GM12878 (cell line): ENCODE measurements around the gene STXBP3.

Experiments
- CEBPB ChIP-seq, 2 experiments: fragments of 150-350 bp in 1 of 2; IDR thresholded peaks; 2 replicates each; pipeline ENCODE4 v1.6.1; 2012 to 2014; ENCODE audit warnings: low read depth in 2 of 2, low read length in 2 of 2, borderline replicate concordance in 1 of 2, inconsistent platforms in 1 of 2
- EZH2 ChIP-seq: IDR thresholded peaks from 2 replicates; pipeline ENCODE4 v1.6.1; 2012; ENCODE audit warnings: low read depth, mild to moderate bottlenecking, control low read depth, inconsistent platforms, low read length, borderline replicate concordance; ENCODE audit not compliant: control insufficient read depth
- MYC ChIP-seq: IDR thresholded peaks from 2 replicates; pipeline ENCODE4 v1.6.1; 2011; ENCODE audit warnings: mild to moderate bottlenecking, low read length, moderate library complexity, inconsistent platforms; ENCODE audit not compliant: insufficient read depth, insufficient replicate concordance, insufficient read length, severe bottlenecking
- POLR2A ChIP-seq: IDR thresholded peaks from 2 replicates; pipeline ENCODE4 v1.6.1; 2011; ENCODE audit warnings: low read depth, mild to moderate bottlenecking, low read length
- TF ChIP-seq, protein P1 (sequence below), 3 experiments: IDR thresholded peaks in 2 of 3; conservative IDR thresholded peaks in 1 of 3; 2 replicates each; pipeline ENCODE4 v1.5.1; 2011; ENCODE audit warnings: low read depth in 3 of 3, low read length in 3 of 3, mild to moderate bottlenecking in 3 of 3, control low read depth in 2 of 3, moderate library complexity in 2 of 3, inconsistent platforms in 1 of 3, mixed read lengths in 1 of 3; ENCODE audit not compliant: control insufficient read depth in 2 of 3, insufficient read depth in 1 of 3; ENCODE audit errors: extremely low read depth in 1 of 3

DNA sequence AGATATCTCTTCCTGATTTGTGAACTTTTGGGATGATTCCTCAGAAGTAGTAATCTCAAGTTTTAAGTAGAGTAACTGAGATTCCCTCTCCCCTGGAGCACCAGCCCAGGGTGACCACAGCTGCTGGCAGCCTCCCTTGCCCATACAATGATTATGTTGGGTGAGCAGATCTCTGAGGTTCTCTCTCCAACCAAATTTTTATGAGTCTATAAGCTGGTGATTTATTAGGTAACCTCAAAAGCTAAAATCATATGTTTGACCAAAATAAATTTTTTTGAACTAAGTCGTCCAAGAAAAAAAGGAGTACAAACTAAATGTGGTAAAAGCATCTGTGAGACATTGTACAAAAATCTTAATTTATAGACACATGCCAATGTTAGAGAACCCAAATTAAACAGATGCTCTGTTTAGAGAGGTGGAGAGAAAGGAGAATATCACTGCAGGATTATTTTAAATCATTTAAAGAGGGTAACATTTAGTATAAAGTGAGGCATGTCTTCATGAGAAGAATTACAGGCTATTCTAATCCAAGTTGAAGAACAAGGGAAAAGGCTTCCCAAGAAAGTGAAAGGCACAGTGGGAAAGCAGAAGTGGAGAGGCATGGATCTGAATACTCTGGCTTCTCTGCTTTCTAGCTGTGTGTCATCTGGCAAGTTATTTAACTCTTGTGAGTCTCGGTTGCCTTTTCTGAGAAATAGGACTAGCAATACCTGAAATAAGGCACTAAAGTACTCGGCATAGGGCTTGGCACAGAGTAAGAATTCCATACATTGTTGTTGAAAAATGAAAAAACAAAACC is 107.9 kb downstream of the STXBP3 start:
- TF ChIP-seq, protein P1, sequence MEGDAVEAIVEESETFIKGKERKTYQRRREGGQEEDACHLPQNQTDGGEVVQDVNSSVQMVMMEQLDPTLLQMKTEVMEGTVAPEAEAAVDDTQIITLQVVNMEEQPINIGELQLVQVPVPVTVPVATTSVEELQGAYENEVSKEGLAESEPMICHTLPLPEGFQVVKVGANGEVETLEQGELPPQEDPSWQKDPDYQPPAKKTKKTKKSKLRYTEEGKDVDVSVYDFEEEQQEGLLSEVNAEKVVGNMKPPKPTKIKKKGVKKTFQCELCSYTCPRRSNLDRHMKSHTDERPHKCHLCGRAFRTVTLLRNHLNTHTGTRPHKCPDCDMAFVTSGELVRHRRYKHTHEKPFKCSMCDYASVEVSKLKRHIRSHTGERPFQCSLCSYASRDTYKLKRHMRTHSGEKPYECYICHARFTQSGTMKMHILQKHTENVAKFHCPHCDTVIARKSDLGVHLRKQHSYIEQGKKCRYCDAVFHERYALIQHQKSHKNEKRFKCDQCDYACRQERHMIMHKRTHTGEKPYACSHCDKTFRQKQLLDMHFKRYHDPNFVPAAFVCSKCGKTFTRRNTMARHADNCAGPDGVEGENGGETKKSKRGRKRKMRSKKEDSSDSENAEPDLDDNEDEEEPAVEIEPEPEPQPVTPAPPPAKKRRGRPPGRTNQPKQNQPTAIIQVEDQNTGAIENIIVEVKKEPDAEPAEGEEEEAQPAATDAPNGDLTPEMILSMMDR (IDR thresholded peaks at IDR 0.05 in 2 of 3, conservative IDR thresholded peaks at IDR 0.05 in 1 of 3; ENCODE audit: control insufficient read depth in 2 of 3, extremely low read depth in 1 of 3, insufficient read depth in 1 of 3, low read depth in 3 of 3, low read length in 3 of 3): no peak
- TF ChIP-seq CEBPB (IDR thresholded peaks at IDR 0.05; ENCODE audit: borderline replicate concordance in 1 of 2, low read depth in 2 of 2, low read length in 2 of 2): no peak
- no peak for TF ChIP-seq EZH2
- TF ChIP-seq MYC: no peak
- no peak for TF ChIP-seq POLR2A
